Measurements from ENCODE around the gene GATA5. TPM values are rescaled to one million over a fixed set of nuclear protein-coding genes. Genes with fewer than 3 reads are reported as not detected.

GATA5 gene
- total RNA-seq, 1 experiment from 2014 or later = 0.18 TPM

GRCh38 chr20:62420846-62421715 is 54.7 kb downstream of the GATA5 start:
- POLR2A ChIA-PET (ENCODE audit: unreplicated experiment) = no interaction called here
- CTCF ChIA-PET = no interaction called here
- no TSS peak for BruUV-seq (replicated peaks)
- Histone ChIP-seq H3K4me3 (ENCODE audit: low read length) (no peak overlapping the region), H3K9ac (ENCODE audit: low read length) (no peak overlapping the region), H3K36me3 (ENCODE audit: low read depth, low read length) (no peaks in the 10 kb centered on the region), H3K4me1 (ENCODE audit: insufficient read depth, low read length) (peaks cover 6% of the 10 kb centered on the region), H3K27me3 (ENCODE audit: low read length) (no peaks in the 10 kb centered on the region), H3F3A (ENCODE audit: low read length, unreplicated experiment) (no peaks in the 10 kb centered on the region), H3K27ac (ENCODE audit: low read length) (no peak overlapping the region), H3K9me3 (ENCODE audit: low read length) (no peaks in the 10 kb centered on the region), H2AFZ (ENCODE audit: low read length) (no peak overlapping the region), H3K9me2 (replicated peaks; ENCODE audit: low read length) (no peaks in the 10 kb centered on the region), H3K79me2 (ENCODE audit: low read length) (0 out of 2 replicates have a peak, but pooled peaks cover under 1% of the 10 kb centered on the region), H3K4me2 (ENCODE audit: low read length) (no peak overlapping the region), H4K20me1 (ENCODE audit: low read length) (no peaks in the 10 kb centered on the region)
- intact Hi-C loops (cut with micrococcal nuclease) = no loop called here
- TF ChIP-seq EZH2phosphoT487 (IDR thresholded peaks at IDR 0.05; ENCODE audit: borderline replicate concordance, low read length) (no peak), EZH2 (IDR thresholded peaks at IDR 0.05; ENCODE audit: low read length, unreplicated experiment) (no peak), CTCF (conservative IDR thresholded peaks at IDR 0.05; ENCODE audit: low read depth, low read length) (no peak)
- DNase-seq (no peak), ATAC-seq (no peak)

- no peak for DNase-seq
- H2AFZ ChIP-seq (ENCODE audit: low read length) = no peak overlapping the region
- H3K79me2 ChIP-seq (ENCODE audit: low read length) = no peaks in the 10 kb centered on the region
- CTCF ChIA-PET = no interaction called here
- TF ChIP-seq EZH2phosphoT487 (IDR thresholded peaks at IDR 0.05; ENCODE audit: borderline replicate concordance, low read length) (no peak), EZH2 (IDR thresholded peaks at IDR 0.05; ENCODE audit: low read length, unreplicated experiment) (no peak), CTCF (conservative IDR thresholded peaks at IDR 0.05; ENCODE audit: low read depth, low read length) (no peak)
- H3K9me3 ChIP-seq (ENCODE audit: low read length) = no peaks in the 10 kb centered on the region
- H3K4me2 ChIP-seq (ENCODE audit: low read length) = no peak overlapping the region
- no peak for ATAC-seq
- H4K20me1 ChIP-seq (ENCODE audit: low read length) = no peaks in the 10 kb centered on the region
- BruUV-seq (replicated peaks) = no TSS peak
- intact Hi-C loops (cut with micrococcal nuclease) = no loop called here
- no peaks in the 10 kb centered on the region for H3K9me2 ChIP-seq (replicated peaks; ENCODE audit: low read length)
- no peak overlapping the region for H3K9ac ChIP-seq (ENCODE audit: low read length)
- H3K27ac ChIP-seq (ENCODE audit: low read length) = no peak overlapping the region
- H3F3A ChIP-seq (ENCODE audit: low read length, unreplicated experiment) = no peaks in the 10 kb centered on the region
- peaks cover 5% of the 10 kb centered on the region; the same call in 1 of the 2 replicates for H3K4me1 ChIP-seq (ENCODE audit: insufficient read depth, low read length)
- no peak overlapping the region for H3K4me3 ChIP-seq (ENCODE audit: low read length)
- no peaks in the 10 kb centered on the region for H3K36me3 ChIP-seq (ENCODE audit: low read depth, low read length)
- POLR2A ChIA-PET (ENCODE audit: unreplicated experiment) = no interaction called here
- no peaks in the 10 kb centered on the region for H3K27me3 ChIP-seq (ENCODE audit: low read length)
These were observed 56.0 kb downstream of the GATA5 start for GRCh38 chr20:62419759-62420158.
